IPS DF 4.7 (cell line): ENCODE data around the gene RABGGTB.
"Not testable (repeated sequence)": the region's sequence is repeated elsewhere in the genome, so short reads cannot be mapped to it uniquely, and the experiment has no call there.

Experiments used
- DNase-seq: peaks from one replicate; pipeline ENCODE4 v3.0.0-alpha.2; 2013; ENCODE audit warnings: low spot score; ENCODE audit errors: extremely low read depth

Gene RABGGTB

DNA sequence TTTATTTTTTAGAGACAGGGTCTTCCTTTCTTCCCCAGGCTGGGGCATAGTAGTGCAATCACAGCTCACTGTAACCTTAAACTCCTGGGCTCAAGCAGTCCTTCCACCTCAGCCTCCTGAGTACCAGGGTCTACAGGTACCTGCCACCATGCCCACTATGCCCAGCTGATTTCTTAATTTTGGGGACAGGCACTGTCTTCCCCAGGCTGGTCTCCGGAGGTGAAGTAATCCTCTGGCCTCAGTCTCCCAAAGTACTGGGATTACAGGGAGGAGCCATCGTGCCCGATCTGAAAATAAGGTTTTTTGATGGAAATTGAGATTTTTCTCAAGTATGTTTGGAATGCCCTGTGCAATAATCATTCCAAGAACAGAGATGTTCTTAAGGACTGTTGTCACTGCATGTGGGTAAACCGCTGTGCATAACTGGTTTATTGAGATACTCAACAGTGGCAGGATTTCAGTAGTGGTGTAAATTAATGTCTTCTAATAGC lies 9.7 kb downstream of the RABGGTB start:
- no peak for DNase-seq

DNA sequence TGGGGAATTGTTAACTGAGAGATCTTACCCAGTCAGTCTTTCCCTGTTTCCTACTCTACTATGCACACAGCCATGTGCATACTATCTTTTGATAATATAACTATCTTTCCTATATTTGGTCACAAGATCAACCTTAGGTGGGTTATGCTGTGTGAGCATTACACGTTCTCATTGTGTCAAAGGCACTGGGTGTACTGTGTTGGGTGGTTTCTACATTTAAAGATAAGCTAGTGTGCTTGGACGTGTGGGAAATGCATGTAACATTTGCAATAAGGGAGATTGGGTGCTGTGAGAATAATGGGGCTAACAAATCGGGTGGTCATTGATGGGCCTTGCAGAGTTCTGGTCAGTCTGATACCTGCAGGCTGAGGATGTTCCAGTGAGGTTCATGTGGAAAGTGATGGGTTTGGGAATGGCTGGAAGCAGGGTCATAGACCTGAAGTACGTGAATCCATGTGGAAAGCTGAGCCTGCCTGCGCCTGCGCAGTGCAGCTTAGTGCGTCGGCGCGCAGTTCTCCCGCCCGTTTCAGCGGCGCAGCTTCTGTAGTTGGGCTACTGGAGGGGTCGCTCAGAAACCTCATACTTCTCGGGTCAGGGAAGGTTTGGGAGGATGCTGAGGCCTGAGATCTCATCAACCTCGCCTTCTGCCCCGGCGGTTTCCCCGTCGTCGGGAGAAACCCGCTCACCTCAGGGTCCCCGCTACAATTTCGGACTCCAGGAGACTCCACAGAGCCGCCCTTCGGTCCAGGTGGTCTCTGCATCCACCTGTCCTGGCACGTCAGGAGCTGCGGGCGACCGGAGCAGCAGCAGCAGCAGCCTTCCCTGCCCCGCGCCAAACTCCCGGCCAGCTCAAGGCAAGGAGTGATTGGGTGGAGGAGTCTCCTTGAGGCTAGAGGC lies 10.6 kb downstream of the RABGGTB start, which contains the start of gene MSH4:
Gene MSH4 (plus strand): TSS at position 507 of the 897 bp plus-strand sequence. CDS start 104 bp downstream, at position 611.
- no peak for DNase-seq

- DNase-seq: no peak
Measured at GRCh38 chr1:75797273-75797588, 11.2 kb downstream of the RABGGTB start.

GRCh38 chr1:75797606-75798216 lies 11.7 kb downstream of the RABGGTB start:
- no peak for DNase-seq

GRCh38 chr1:75801480-75801879 lies 15.4 kb downstream of the RABGGTB start:
- not testable (repeated sequence) for DNase-seq

GRCh38 chr1:75808921-75809320 lies 22.9 kb downstream of the RABGGTB start:
- DNase-seq: no peak

GRCh38 chr1:75810113-75810512 lies 24.1 kb downstream of the RABGGTB start:
- DNase-seq: not testable (repeated sequence)

GRCh38 chr1:75811211-75811981 lies 25.3 kb downstream of the RABGGTB start:
- no peak for DNase-seq

DNA sequence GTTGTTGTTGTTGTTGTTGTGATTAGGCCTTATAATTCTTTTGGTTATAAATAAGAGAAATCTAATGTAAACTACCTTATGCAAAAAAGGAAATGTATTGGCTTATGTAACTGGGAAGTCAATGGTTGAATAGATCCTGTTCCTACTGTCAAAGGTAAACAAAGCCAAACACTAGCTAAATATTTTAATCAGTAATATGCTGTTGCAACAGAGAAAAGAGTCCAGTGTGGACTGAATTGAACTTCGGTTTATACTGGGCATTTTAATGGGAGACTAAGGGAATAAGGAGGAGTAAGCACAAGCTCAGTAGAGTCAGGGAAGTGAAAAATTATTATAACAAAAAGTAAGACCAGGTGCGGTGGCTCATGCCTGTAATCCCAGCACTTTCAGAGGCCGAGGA lies 26.0 kb downstream of the RABGGTB start:
- no peak for DNase-seq

DNA sequence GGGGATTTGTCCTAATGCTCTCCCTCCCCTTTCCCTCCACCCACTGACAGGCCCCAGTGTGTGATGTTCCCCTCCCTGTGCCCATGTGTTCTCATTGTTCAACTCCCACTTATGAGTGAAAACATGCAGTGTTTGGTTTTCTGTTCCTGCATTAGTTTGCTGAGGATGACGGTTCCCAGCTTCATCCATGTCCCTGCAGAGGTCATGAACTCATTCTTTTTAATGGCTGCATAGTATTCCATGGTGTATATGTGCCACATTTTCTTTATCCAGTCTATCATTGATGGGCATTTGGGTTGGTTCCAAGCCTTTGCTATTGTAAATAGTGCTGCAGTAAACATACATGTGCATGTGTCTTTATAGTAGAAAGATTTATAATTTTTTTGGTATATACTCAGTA lies 37.5 kb downstream of the RABGGTB start:
- DNase-seq: not testable (repeated sequence)

DNA sequence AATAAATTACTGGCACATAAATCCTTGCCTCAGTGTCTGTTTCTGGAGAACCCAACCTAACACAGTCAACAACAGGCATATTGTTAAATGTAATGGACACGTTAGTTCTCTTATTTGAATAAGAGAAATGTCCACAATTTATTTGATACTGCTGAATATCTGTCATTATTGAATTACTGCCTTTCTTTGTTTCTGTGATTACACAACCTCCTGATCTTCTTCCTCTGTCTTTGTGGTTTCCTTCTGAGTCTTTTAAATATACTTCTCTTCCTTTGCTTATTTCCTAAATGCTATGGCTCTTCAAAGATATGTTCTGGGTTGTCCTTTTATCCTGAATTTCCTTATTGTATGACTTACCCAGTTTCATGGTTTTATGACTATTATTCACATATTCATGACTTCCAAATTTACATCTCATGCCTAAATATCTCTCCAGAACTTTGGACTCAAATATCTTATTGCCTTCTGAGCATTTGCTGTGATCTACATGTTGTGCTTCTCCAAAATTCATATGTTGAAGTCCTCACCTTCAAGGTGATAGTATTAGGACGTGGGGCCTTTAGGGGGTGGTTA lies 50.6 kb downstream of the RABGGTB start:
- no peak for DNase-seq

GRCh38 chr1:75838079-75838478 lies 52.0 kb downstream of the RABGGTB start:
- DNase-seq: no peak

DNA sequence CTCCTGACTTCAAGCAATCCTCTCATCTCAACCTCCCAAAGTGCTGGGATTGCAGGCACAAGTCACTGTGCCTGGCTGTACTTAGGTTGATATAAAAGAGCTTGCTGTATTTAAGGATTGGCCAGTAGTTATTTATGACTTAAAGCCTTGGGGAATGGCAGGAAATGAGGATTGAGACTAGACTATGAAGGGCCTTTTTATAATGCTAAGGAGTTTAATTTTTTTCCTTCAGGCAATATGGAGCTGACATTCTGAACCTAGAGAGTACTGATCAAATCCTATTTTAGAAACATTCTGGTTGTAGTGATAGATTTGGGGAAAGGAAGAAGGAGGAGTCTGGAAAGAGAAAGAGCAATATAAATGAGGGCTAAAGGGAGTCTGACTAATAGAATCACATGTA lies 55.4 kb downstream of the RABGGTB start:
- no peak for DNase-seq
